Colonic mucosa (tissue), 4 donors: ENCODE data around the gene TMEM94. TPM values are rescaled to one million over a fixed set of nuclear protein-coding genes. Genes with fewer than 3 reads are reported as not detected.

ENCODE experiments used
- DNase-seq: peaks from one replicate; pipeline ENCODE4 v3.0.0-alpha.2; 2020
- H3K27ac ChIP-seq: fragments of 200-600 bp; one replicate; pipeline ENCODE4 v1.8.0; 2021
- H3K27me3 ChIP-seq: fragments of 200-600 bp; one replicate; pipeline ENCODE4 v1.8.0; 2021
- H3K36me3 ChIP-seq: fragments of 200-600 bp; one replicate; pipeline ENCODE4 v1.8.0; 2021
- H3K4me1 ChIP-seq: fragments of 200-600 bp; one replicate; pipeline ENCODE4 v1.8.0; 2021; ENCODE audit warnings: mild to moderate bottlenecking
- H3K4me3 ChIP-seq: fragments of 200-600 bp; one replicate; pipeline ENCODE4 v1.8.0; 2021
- H3K9ac ChIP-seq, 2 donors: one replicate each; pipeline ENCODE4 v1.7.0; 2013; ENCODE audit warnings: control low read depth in 2 of 2, low read depth in 2 of 2, low read length in 2 of 2
- H3K9me3 ChIP-seq: fragments of 200-600 bp; one replicate; pipeline ENCODE4 v1.8.0; 2021
- CTCF ChIP-seq: fragments of 200-600 bp; IDR thresholded peaks from one replicate; pipeline ENCODE4 v1.8.0; 2022; ENCODE audit warnings: antibody characterized with exemption, mild to moderate bottlenecking
- intact Hi-C: fragments of 100-400 bp; cut with DNase I; formaldehyde crosslinking; loops from one replicate; pipeline ENCODE4 v1.14.1; 2022
- total RNA-seq, 2 donors: library from RNA; stranded (reverse); fragmentation: NEBNext Ultra II Directional in 1 of 2; extraction: Animal tissue kit (Norgen Biotek cat#: 25700) in 1 of 2; gene quantifications; one replicate each; pipeline ENCODE4 v1.2.1, GENCODE V29; 2021
- donor health status: healthy.
- donor health status: DM: no; HTN: no; CAD: no.
- donor health status: DM: no; HTN: no; CAD: no.

The TMEM94 gene
- total RNA-seq, 2 donors from 2014 or later, result 88.3 to 95.7 TPM

GRCh38 chr17:75507733-75508719 lies 51.6 kb downstream of the TMEM94 start:
- no peak for DNase-seq

GRCh38 chr17:75508931-75509361 lies 52.5 kb downstream of the TMEM94 start:
- no peaks in the 10 kb centered on the region for H3K9me3 ChIP-seq
- no peak overlapping the region for H3K4me3 ChIP-seq
- peaks cover 13% of the 10 kb centered on the region for H3K4me1 ChIP-seq
- no peak for DNase-seq
- TF ChIP-seq CTCF, result no peak
- peak overlapping the region in 1 of 2 donors; percentile 14 for H3K9ac ChIP-seq
- no peaks in the 10 kb centered on the region for H3K27me3 ChIP-seq
- intact Hi-C loops, result no loop called here
- no peaks in the 10 kb centered on the region for H3K36me3 ChIP-seq
- H3K27ac ChIP-seq, result no peak overlapping the region

More at GRCh38 chr17:75507733-75508719, 51.6 kb downstream of the TMEM94 start:
- H3K4me3 ChIP-seq, result no peak overlapping the region
- H3K27ac ChIP-seq, result no peak overlapping the region
- TF ChIP-seq CTCF, result no peak
- no peaks in the 10 kb centered on the region for H3K27me3 ChIP-seq
- intact Hi-C loops, result no loop called here
- no peaks in the 10 kb centered on the region for H3K36me3 ChIP-seq
- H3K4me1 ChIP-seq, result peaks cover 13% of the 10 kb centered on the region
- H3K9me3 ChIP-seq, result no peaks in the 10 kb centered on the region
- H3K9ac ChIP-seq, result no peak overlapping the region

- H3K27ac ChIP-seq, result no peak overlapping the region
- no peaks in the 10 kb centered on the region for H3K9me3 ChIP-seq
- H3K27me3 ChIP-seq, result no peaks in the 10 kb centered on the region
- no peak overlapping the region for H3K4me3 ChIP-seq
- TF ChIP-seq CTCF, result no peak
- intact Hi-C loops, result loop anchor here (5.0 kb wide), 1 partner anchor 82 kb away; no protein-coding TSS in a partner anchor
- DNase-seq, result no peak
- H3K9ac ChIP-seq, result peak overlapping the region; percentile 14 to 46
- H3K36me3 ChIP-seq, result no peaks in the 10 kb centered on the region
- H3K4me1 ChIP-seq, result peaks cover 13% of the 10 kb centered on the region
Observed at GRCh38 chr17:75509528-75510258, 53.3 kb downstream of the TMEM94 start.

GRCh38 chr17:75511270-75511609 lies 54.8 kb downstream of the TMEM94 start:
- Histone ChIP-seq H3K4me3 (no peak overlapping the region), H3K4me1 (peaks cover 13% of the 10 kb centered on the region), H3K27me3 (no peaks in the 10 kb centered on the region), H3K27ac (no peak overlapping the region), H3K36me3 (no peaks in the 10 kb centered on the region), H3K9ac (no peak overlapping the region), H3K9me3 (no peaks in the 10 kb centered on the region)
- no peak for TF ChIP-seq CTCF
- DNase-seq, result no peak
- intact Hi-C loops, result loop anchor here (5.0 kb wide), 1 partner anchor 84 kb away; no protein-coding TSS in a partner anchor
